HUES6 (cell line): ENCODE measurements around the gene TSPAN16.

Source experiments
- H3K27ac ChIP-seq: 2 replicates; pipeline ENCODE4 v1.7.0; 2013; ENCODE audit warnings: low read depth, mild to moderate bottlenecking, low read length, inconsistent platforms
- H3K27me3 ChIP-seq: 2 replicates; pipeline ENCODE4 v1.6.1; 2013; ENCODE audit warnings: low read length; ENCODE audit not compliant: control insufficient read depth, insufficient read depth
- H3K36me3 ChIP-seq: 2 replicates; pipeline ENCODE4 v1.6.1; 2013; ENCODE audit warnings: low read length; ENCODE audit not compliant: control insufficient read depth, insufficient read depth
- H3K4me1 ChIP-seq: 2 replicates; pipeline ENCODE4 v1.6.1; 2013; ENCODE audit warnings: low read length; ENCODE audit not compliant: control insufficient read depth, insufficient read depth
- H3K4me3 ChIP-seq: 2 replicates; pipeline ENCODE4 v1.5.1; 2013; ENCODE audit warnings: low read depth, low read length
- H3K9ac ChIP-seq: one replicate; pipeline ENCODE4 v1.6.1; 2013; ENCODE audit warnings: mild to moderate bottlenecking, low read length
- H3K9me3 ChIP-seq: 2 replicates; pipeline ENCODE4 v1.6.1; 2013; ENCODE audit warnings: low read depth, low read length; ENCODE audit not compliant: control insufficient read depth, insufficient read depth

TSPAN16 gene, protein sequence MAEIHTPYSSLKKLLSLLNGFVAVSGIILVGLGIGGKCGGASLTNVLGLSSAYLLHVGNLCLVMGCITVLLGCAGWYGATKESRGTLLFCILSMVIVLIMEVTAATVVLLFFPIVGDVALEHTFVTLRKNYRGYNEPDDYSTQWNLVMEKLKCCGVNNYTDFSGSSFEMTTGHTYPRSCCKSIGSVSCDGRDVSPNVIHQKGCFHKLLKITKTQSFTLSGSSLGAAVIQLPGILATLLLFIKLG

DNA sequence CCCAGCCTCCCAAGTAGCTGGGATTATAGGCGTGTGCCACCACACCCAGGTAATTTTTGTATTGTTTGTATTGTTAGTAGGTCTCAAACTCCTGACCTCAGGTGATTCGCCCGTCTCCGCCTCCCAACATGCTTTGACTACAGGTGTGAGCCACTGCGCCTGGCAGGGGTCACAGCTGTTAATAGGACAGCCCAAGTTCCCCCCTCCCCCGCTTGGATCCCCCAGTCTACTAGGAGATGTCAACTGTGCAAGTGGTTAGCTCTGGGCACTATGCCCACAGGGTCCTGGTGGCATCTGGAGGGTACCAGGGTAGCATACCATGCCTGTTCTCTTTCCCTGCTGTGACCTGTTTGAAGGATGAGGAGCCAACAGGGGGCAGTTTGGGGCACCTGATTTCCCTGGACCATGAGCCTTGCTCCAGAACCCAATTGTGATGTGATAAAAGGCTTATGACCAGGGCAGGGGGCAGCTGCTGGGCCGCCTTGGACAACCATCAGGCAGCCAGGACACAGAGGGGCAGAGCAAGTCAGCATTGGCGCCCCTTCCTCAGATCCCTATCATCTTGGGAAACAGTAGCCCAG, at the start of gene TSPAN16:
TSPAN16 (plus strand) TSS at position 496 of the 581 bp plus-strand sequence. CDS start 138 bp downstream, outside the sequence.
- H3K27me3 ChIP-seq = no peaks in the 10 kb centered on the region; the same call in 1 of the 2 replicates
- no peaks in the 10 kb centered on the region for H3K36me3 ChIP-seq
- H3K9ac ChIP-seq = no peak within 1 kb of the TSS
- no peak within 1 kb of the TSS for H3K27ac ChIP-seq
- no peak within 1 kb of the TSS for H3K4me3 ChIP-seq
- H3K4me1 ChIP-seq = peaks cover 3% of the 10 kb centered on the region; the same call in 1 of the 2 replicates
- H3K9me3 ChIP-seq = no peaks in the 10 kb centered on the region

DNA sequence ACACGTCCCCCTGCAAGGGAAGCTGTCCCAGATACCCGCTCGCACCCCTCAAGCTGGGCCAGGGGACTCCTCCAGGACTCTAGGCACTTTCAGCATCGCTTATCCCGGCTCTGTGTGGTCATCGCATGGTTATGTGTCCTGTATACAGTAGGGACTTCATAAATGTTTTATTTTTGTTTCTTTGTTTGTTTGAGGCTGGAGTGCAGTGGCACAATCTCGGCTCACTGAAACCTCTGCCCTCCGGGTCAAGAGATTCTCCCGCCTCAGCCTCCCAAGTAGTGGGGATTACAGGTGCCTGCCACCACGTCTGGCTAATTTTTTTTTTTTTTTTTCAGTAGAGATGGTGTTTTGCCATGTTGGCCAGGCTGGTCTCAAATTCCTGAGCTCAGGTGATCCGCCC, 49.0 kb upstream of the TSPAN16 start:
- Histone ChIP-seq H3K4me3 (no peak overlapping the region), H3K27me3 (no peaks in the 10 kb centered on the region), H3K36me3 (peaks cover 48% of the 10 kb centered on the region), H3K9me3 (no peaks in the 10 kb centered on the region), H3K4me1 (peaks cover 3% of the 10 kb centered on the region; the same call in 1 of the 2 replicates), H3K9ac (no peak overlapping the region), H3K27ac (no peak overlapping the region)

DNA sequence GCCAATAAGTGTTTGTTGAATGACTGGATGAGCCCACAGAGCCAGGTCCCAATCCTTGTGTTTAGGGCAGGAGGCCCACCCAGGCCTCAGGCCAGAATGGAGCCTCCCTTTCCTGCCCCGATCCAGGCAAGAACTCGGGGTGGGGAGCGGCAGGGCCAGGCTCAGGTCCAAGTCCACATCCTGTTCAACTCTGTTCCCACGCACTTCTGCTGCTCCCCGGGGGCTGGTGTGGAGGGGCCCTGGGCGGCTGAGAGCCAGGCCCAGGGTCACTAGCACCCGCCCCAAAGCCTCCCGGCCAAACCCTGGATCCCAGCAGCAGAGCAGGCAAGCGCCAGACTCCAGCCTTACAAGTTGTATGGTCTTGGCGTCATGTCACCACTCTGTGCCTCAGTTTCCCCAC, 48.6 kb upstream of the TSPAN16 start:
- H3K9ac ChIP-seq = no peak overlapping the region
- peaks cover 50% of the 10 kb centered on the region for H3K36me3 ChIP-seq
- no peaks in the 10 kb centered on the region for H3K9me3 ChIP-seq
- no peak overlapping the region for H3K4me3 ChIP-seq
- no peaks in the 10 kb centered on the region for H3K27me3 ChIP-seq
- peaks cover 3% of the 10 kb centered on the region; the same call in 1 of the 2 replicates for H3K4me1 ChIP-seq
- no peak overlapping the region for H3K27ac ChIP-seq

DNA sequence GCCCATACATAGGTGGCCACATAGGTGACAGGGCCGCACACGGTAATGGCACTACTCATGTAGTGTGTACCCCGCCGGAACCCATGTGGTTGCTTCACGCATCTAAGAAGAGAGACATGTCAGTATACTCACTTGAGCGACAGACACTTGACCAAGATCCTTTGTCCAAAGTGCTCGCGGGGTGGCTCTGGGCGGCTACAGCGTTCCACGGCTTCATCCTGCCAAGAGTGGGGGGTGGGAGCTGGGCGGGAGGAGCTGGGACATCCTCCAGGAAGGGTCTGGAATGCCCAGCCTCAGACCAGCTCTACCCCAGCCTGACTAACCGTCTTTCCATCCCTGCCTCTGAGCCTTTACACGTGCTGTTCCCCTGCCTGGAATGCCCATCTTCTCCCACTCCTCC, 48.0 kb upstream of the TSPAN16 start:
- H3K4me3 ChIP-seq = no peak overlapping the region
- H3K27me3 ChIP-seq = no peaks in the 10 kb centered on the region
- no peak overlapping the region for H3K9ac ChIP-seq
- H3K9me3 ChIP-seq = no peaks in the 10 kb centered on the region
- no peak overlapping the region for H3K27ac ChIP-seq
- H3K36me3 ChIP-seq = peaks cover 48% of the 10 kb centered on the region
- peaks cover 2% of the 10 kb centered on the region; the same call in 1 of the 2 replicates for H3K4me1 ChIP-seq

DNA sequence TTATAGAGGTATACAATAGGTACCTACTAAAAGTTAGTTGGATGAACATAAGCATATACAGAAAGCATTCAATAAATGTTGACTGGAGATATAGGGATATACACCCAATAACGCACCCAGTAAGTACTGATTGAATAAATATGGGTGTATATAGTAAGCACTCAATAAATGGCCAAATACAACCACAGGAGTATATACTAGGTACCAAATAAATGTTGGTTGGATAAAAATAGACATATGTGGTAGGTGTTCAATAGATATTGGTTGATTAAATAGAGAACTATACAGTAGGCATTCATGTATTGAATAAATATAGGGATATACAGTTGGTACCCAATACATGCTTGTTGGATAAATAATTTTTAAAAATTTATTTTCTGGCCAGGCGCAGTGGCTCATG, 47.1 kb upstream of the TSPAN16 start:
- Histone ChIP-seq H3K27ac (no peak overlapping the region), H3K27me3 (no peaks in the 10 kb centered on the region), H3K4me1 (no peaks in the 10 kb centered on the region), H3K9me3 (no peaks in the 10 kb centered on the region), H3K36me3 (peaks cover 47% of the 10 kb centered on the region), H3K9ac (no peak overlapping the region), H3K4me3 (no peak overlapping the region)

DNA sequence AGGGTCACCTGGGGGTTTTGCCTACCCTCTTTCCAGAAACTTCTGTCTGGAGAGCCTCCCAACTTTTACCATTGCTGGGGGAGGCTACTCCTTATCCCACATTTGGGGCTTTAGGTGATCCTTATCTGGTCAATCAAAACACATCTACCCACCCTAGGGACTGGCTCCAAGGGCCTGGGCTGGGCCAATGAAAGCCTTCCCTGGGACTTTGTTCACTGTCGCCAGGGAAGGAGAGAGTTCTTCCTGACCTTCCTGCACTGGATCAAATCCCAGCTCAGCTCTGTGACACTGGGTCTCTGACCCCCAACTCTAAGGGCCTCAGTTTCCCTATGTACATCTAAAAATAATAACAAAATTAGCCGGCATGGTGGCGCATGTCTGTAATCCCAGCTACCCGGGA, 44.7 kb upstream of the TSPAN16 start:
- no peaks in the 10 kb centered on the region for H3K4me1 ChIP-seq
- H3K27me3 ChIP-seq = no peaks in the 10 kb centered on the region
- H3K36me3 ChIP-seq = peaks cover 47% of the 10 kb centered on the region
- H3K27ac ChIP-seq = no peak overlapping the region
- no peak overlapping the region for H3K4me3 ChIP-seq
- H3K9ac ChIP-seq = no peak overlapping the region
- no peaks in the 10 kb centered on the region for H3K9me3 ChIP-seq

DNA sequence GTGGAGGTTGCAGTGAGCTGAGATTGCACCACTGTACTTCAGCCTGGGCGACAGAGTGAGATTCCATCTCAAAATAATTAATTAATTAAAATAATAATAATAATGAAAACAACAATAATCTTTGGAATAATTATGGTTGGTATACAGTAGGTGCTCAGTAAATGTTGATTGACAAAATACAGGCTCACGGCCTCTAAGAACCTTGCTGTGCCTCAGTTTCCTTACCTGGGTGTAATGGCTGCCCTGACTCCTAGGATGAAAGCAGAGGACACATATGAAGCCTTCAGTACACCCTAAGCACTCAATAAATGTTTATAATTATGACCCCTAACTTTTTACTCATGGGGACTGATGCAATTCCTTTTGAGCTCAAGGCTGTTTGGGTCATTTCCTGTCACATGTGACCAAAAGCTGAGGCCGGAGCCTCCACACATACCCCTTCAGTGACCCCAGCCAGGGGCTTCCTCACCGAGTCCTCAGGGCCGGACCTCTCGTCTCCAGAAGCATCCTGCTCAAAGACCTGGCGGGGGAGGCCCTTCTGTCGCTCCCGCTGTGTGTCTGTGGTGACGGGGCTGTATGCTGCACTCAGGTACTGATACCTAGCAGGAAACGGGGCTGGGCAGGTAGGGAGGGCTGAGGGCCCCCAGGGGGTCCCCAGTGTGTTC, 44.2 kb upstream of the TSPAN16 start:
- H3K4me1 ChIP-seq = no peaks in the 10 kb centered on the region
- H3K4me3 ChIP-seq = no peak overlapping the region
- no peaks in the 10 kb centered on the region for H3K27me3 ChIP-seq
- H3K9ac ChIP-seq = no peak overlapping the region
- no peak overlapping the region for H3K27ac ChIP-seq
- peaks cover 42% of the 10 kb centered on the region for H3K36me3 ChIP-seq
- no peaks in the 10 kb centered on the region for H3K9me3 ChIP-seq

DNA sequence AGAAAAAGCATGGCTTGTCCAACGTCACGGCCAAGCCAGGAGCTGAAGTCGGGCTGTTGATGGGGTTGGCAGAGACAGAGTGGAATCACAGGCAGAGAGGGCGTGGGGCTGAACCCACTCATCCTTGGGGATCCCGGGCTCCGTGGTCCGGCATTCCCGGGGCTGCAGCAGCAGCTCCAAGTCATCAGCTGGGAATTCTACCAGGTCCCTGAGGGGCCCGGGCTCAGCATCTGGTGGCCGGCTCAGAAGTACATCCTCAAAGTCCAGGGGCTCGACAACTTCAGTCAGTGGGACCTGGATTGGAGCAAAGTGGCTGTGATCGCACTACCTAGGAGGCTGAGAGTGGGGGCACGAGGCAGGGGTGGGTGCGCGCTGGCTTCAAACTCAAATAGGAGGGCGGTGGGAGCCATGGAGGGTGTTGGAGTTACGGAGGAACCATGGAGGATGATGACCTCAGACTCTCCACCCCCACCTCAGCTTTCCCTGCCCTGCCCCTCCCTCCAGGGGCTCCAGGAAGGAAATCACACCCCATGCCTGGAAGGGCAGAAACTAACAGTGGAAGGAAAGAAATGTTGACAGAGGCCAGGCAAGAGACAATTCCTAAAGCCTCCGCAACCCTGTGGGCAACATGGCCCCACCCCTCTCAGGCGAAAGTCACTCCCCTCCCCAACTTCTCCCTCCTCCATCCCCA, 43.1 kb upstream of the TSPAN16 start:
- H3K4me1 ChIP-seq = no peaks in the 10 kb centered on the region
- H3K36me3 ChIP-seq = peaks cover 34% of the 10 kb centered on the region
- H3K4me3 ChIP-seq = no peak overlapping the region
- H3K9me3 ChIP-seq = no peaks in the 10 kb centered on the region
- H3K9ac ChIP-seq = no peak overlapping the region
- H3K27me3 ChIP-seq = no peaks in the 10 kb centered on the region
- no peak overlapping the region for H3K27ac ChIP-seq

DNA sequence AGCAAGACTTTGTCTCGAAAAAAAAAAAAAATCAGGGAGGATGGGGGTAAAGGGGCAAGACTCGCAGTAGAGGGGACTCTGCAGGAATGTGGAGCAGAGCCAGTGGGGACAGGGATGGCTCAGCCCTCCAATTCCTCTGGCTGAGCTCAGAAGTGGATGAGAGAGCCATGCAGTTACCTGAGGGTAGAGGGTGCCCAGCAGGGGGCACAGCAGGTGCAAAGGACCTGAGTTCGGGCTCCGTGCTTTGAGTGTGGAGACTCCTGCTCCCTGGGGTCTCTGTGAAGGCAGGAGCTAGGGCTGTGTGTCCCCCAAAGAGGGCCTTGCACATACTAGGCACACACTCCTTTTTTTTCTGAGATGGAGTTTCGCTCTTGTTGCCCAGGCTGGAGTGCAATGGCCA, 41.3 kb upstream of the TSPAN16 start:
- Histone ChIP-seq H3K27me3 (no peaks in the 10 kb centered on the region), H3K36me3 (peaks cover 22% of the 10 kb centered on the region), H3K4me3 (no peak overlapping the region), H3K9me3 (no peaks in the 10 kb centered on the region), H3K27ac (no peak overlapping the region), H3K9ac (no peak overlapping the region), H3K4me1 (no peaks in the 10 kb centered on the region)

DNA sequence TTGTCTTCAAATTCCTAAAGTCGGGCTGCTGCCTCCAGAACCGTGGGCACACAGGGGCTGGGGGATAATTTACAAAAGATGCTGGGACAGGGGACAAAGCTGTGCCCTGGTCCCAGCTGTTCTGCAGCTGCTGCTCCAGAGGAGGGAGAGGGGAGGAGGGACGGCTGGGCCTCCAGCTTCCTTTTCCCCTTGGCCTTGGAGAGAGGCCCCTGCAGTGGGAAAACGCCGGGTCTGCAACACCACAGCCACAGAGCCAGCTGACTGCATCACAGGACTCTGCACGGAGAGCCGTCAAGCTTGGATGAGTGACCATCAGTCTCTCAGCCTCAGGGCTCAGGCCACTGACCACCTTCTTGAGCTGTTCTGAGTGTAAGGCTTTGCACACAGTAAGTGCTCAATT, 39.8 kb upstream of the TSPAN16 start:
- H3K9me3 ChIP-seq = no peaks in the 10 kb centered on the region
- no peaks in the 10 kb centered on the region for H3K27me3 ChIP-seq
- H3K4me1 ChIP-seq = no peaks in the 10 kb centered on the region
- H3K27ac ChIP-seq = no peak overlapping the region
- H3K9ac ChIP-seq = no peak overlapping the region
- H3K36me3 ChIP-seq = peaks cover 14% of the 10 kb centered on the region
- no peak overlapping the region for H3K4me3 ChIP-seq
